Activated gamma-delta T cell (primary cell): ENCODE measurements around the gene ZNF473.
"Not testable (repeated sequence)": the region's sequence is repeated elsewhere in the genome, so short reads cannot be mapped to it uniquely, and the experiment has no call there.

Source experiments
- DNase-seq: peaks from one replicate; lab custom pipeline; 2025; lab: John Stamatoyannopoulos, UW

Gene ZNF473

DNA sequence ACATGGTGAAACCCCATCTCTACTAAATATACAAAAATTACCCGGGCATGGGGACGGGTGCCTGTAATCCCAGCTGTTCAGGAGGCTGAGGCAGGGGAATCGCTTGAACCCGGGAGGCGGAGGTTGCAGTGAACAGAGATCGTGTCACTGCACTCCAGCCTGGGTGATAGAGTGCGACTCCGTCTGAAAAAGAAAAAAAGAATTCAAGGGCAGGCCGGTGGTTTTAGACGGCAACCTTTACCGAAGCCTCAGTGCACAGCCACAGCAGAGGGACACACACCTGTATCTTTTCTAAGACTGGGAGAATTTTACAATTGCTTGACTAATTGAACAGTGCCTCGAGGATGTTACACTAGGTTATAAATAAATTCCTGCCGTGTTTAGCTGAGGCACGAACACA, 73.9 kb downstream of the ZNF473 start:
- not testable (repeated sequence) for DNase-seq

DNA sequence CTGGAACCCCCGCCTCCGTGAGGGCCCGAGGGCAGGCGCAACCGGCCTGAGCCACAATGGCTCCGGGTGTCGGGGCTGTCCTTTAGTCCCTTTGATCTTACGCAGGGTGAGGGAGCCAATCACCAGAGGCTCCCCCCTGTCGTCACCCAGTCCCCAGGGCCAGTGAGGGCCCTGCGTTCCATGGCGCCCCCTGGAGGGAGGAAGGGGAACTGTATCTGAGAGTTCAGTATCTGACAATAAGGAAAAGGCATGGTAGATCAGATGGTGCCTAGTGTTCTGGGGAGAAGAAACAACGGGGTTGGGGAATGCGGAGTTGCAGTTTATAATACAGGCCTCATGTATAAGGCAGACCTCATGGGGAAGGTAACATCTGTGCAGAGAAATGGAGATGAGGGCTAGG, 75.1 kb downstream of the ZNF473 start:
- DNase-seq = not testable (repeated sequence)
